ENCODE results near the gene IGFBP7. TPM values are rescaled to one million over a fixed set of nuclear protein-coding genes. Genes with fewer than 3 reads are reported as not detected.

IGFBP7 gene
- total RNA-seq, 1 experiment from 2014 or later = not detected

DNA sequence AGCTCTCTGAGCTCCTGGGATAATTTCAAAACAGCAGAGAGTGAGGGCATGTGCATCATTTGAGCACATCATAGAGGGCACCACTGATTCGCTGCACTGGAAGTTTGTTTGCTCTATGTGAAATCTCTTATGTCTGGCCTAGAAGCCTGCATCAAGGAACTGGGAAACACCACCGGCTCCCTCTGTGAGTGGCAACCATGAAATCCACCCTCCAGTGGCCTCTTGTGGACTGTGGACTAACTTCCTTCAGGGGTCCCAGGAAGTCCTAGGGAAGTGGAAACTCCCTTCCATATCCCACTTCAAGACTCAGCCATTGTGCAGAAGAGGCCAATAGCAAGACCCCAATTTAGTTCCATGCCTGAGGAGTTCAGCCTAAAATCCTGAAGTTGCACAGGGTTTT lies 48.0 kb upstream of the IGFBP7 start:
- TF ChIP-seq, protein P1, sequence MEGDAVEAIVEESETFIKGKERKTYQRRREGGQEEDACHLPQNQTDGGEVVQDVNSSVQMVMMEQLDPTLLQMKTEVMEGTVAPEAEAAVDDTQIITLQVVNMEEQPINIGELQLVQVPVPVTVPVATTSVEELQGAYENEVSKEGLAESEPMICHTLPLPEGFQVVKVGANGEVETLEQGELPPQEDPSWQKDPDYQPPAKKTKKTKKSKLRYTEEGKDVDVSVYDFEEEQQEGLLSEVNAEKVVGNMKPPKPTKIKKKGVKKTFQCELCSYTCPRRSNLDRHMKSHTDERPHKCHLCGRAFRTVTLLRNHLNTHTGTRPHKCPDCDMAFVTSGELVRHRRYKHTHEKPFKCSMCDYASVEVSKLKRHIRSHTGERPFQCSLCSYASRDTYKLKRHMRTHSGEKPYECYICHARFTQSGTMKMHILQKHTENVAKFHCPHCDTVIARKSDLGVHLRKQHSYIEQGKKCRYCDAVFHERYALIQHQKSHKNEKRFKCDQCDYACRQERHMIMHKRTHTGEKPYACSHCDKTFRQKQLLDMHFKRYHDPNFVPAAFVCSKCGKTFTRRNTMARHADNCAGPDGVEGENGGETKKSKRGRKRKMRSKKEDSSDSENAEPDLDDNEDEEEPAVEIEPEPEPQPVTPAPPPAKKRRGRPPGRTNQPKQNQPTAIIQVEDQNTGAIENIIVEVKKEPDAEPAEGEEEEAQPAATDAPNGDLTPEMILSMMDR (conservative IDR thresholded peaks at IDR 0.05; ENCODE audit: low read depth, low read length) = no peak
- no peak for TF ChIP-seq EZH2 (IDR thresholded peaks at IDR 0.05; ENCODE audit: borderline replicate concordance, low read depth, low read length, poor library complexity, severe bottlenecking)
- H3K27me3 ChIP-seq (replicated peaks; ENCODE audit: insufficient read depth, low read depth, low read length, poor library complexity) = no peaks in the 10 kb centered on the region
- H3K4me3 ChIP-seq (ENCODE audit: low read depth, low read length, poor library complexity, severe bottlenecking) = no peak overlapping the region
- no peaks in the 10 kb centered on the region for H3K4me1 ChIP-seq (ENCODE audit: insufficient read depth, low read length, poor library complexity, severe bottlenecking)
- ChIA-PET POLR2A (ENCODE audit: low non-redundant PET) (no interaction called here), CTCF (no interaction called here)
- H3K27ac ChIP-seq (ENCODE audit: low read depth, low read length, poor library complexity, severe bottlenecking) = no peak overlapping the region
- no peaks in the 10 kb centered on the region for H3K36me3 ChIP-seq (ENCODE audit: insufficient read depth, low read length, poor library complexity, severe bottlenecking)
- H3K9me3 ChIP-seq (ENCODE audit: low read depth, low read length, poor library complexity, severe bottlenecking) = no peaks in the 10 kb centered on the region
- BruUV-seq (replicated peaks) = no TSS peak
- no peak for DNase-seq (ENCODE audit: low spot score)
- intact Hi-C loops (cut with micrococcal nuclease; ENCODE audit: unreplicated experiment) = no loop called here

DNA sequence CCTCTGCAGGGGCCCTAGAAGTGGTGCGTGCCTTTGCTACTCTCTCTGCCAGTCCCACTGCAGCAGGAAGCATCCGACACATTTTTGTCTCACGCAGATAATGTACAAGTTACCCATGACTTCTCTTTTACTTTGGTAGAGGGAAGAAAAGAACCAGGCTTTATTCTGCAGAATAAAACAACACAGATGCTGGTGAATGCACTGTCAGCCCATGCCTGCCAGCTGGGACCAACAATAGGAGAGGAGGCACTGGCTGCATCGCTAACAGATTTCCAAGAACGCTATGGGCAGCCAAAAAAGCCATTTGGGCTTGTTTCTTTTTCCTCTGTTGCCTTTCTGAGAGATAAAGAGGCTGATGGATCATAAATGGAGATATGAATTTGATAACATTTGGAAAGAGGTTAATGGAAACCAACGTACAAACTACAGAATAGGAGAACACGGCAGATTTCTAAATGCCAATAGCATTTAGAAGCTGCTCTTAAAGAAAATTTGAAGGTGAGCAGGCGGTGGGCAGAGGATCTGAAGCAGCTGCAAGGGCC lies 47.5 kb upstream of the IGFBP7 start:
- TF ChIP-seq, protein P1 (conservative IDR thresholded peaks at IDR 0.05; ENCODE audit: low read depth, low read length) = no peak
- no peak for TF ChIP-seq EZH2 (IDR thresholded peaks at IDR 0.05; ENCODE audit: borderline replicate concordance, low read depth, low read length, poor library complexity, severe bottlenecking)
- BruUV-seq (replicated peaks) = no TSS peak
- H3K27me3 ChIP-seq (replicated peaks; ENCODE audit: insufficient read depth, low read depth, low read length, poor library complexity) = no peaks in the 10 kb centered on the region
- no peaks in the 10 kb centered on the region for H3K9me3 ChIP-seq (ENCODE audit: low read depth, low read length, poor library complexity, severe bottlenecking)
- POLR2A ChIA-PET (ENCODE audit: low non-redundant PET) = no interaction called here
- H3K27ac ChIP-seq (ENCODE audit: low read depth, low read length, poor library complexity, severe bottlenecking) = no peak overlapping the region
- CTCF ChIA-PET = no interaction called here
- no peaks in the 10 kb centered on the region for H3K36me3 ChIP-seq (ENCODE audit: insufficient read depth, low read length, poor library complexity, severe bottlenecking)
- DNase-seq (ENCODE audit: low spot score) = no peak
- H3K4me1 ChIP-seq (ENCODE audit: insufficient read depth, low read length, poor library complexity, severe bottlenecking) = no peaks in the 10 kb centered on the region
- H3K4me3 ChIP-seq (ENCODE audit: low read depth, low read length, poor library complexity, severe bottlenecking) = no peak overlapping the region
- intact Hi-C loops (cut with micrococcal nuclease; ENCODE audit: unreplicated experiment) = no loop called here

DNA sequence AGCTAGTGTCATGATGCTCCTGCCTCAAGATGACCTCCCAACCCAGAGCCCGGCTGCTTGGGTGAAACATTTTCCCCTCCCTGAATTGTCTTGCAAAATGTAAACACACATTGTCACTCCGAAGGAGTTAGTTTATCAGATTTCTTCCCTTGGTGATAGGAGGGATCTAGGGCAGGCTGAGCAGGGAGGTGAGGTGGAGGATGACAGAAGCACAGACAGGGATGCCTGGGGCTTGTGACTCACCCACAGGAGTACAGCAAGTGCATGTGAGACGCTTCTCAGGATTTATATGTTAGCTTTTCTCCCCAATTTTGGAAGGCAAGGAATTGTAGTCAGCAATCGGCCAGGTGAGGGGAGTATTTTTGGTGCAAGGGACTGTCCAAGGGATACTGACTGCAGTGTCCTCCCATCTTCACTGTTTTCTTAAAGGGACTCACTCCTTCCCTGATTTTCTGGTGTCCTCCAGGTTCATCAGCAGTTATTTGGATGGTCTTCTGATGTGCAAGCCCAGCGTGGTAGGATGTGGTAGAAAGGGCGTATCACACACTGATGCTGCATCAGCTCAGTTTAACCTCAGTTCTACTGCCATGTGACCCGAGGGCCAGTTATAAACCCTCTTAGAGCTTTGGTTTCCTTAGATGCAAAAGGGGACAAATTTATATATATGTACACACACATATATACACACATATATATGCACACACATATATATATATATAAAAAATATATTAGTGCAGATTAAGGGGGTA lies 46.2 kb upstream of the IGFBP7 start:
- POLR2A ChIA-PET (ENCODE audit: low non-redundant PET) = no interaction called here
- BruUV-seq (replicated peaks) = no TSS peak
- no peak for DNase-seq (ENCODE audit: low spot score)

More for the DNA sequence above, 46.2 kb upstream of the IGFBP7 start:
- no peaks in the 10 kb centered on the region for H3K9me3 ChIP-seq (ENCODE audit: low read depth, low read length, poor library complexity, severe bottlenecking)
- CTCF ChIA-PET = no interaction called here
- H3K27me3 ChIP-seq (replicated peaks; ENCODE audit: insufficient read depth, low read depth, low read length, poor library complexity) = no peaks in the 10 kb centered on the region
- H3K4me3 ChIP-seq (ENCODE audit: low read depth, low read length, poor library complexity, severe bottlenecking) = no peak overlapping the region
- intact Hi-C loops (cut with micrococcal nuclease; ENCODE audit: unreplicated experiment) = no loop called here
- H3K4me1 ChIP-seq (ENCODE audit: insufficient read depth, low read length, poor library complexity, severe bottlenecking) = no peaks in the 10 kb centered on the region
- TF ChIP-seq, protein P1 (conservative IDR thresholded peaks at IDR 0.05; ENCODE audit: low read depth, low read length) = no peak
- TF ChIP-seq EZH2 (IDR thresholded peaks at IDR 0.05; ENCODE audit: borderline replicate concordance, low read depth, low read length, poor library complexity, severe bottlenecking) = no peak
- H3K36me3 ChIP-seq (ENCODE audit: insufficient read depth, low read length, poor library complexity, severe bottlenecking) = no peaks in the 10 kb centered on the region
- H3K27ac ChIP-seq (ENCODE audit: low read depth, low read length, poor library complexity, severe bottlenecking) = no peak overlapping the region

Measured in A673 (cell line).